GM18870 (cell line): ENCODE data around the gene MSI2.

Source experiments
- ATAC-seq: cut with Tn5 transposase; IDR thresholded peaks from one replicate; pipeline ENCODE4 v1.9.1; 2021; ENCODE audit warnings: moderate library complexity; ENCODE audit not compliant: unreplicated experiment

MSI2 gene

DNA sequence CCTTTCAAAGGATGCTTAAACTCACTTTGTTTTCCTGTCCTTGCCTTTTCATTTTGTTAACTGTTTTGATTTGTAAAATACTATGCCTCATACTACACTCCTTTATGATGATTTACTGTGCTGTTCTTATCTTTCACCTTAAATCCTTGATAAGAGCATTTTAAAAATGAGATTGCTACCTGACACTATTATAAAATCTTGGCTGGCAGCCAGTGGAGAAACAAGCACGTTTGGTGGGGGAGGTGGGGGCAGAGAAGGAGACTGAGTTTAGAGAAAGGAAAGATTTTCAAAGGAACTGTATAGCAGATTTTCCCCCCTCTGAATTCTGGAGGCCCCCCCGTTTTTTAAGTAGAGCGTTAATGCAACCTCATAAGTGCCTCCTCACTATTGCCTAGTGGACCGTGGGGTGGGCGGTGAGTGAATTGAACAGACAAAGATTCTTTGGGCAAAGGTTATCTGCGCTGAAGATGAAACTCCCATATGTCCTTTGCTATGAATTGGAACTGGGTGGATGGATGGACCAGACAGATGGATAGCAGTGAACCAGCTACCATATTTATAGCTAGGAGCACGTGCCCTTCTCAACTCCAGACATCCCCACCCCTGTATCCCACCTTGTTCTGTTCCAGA, 288.6 kb downstream of the MSI2 start:
- ATAC-seq = no peak

- no peak for ATAC-seq
Measured at GRCh38 chr17:57545731-57546342, 289.5 kb downstream of the MSI2 start.

GRCh38 chr17:57548421-57549410, 292.4 kb downstream of the MSI2 start:
- ATAC-seq = no peak

- ATAC-seq = no peak
Measured at GRCh38 chr17:57549468-57549867, 293.1 kb downstream of the MSI2 start.

DNA sequence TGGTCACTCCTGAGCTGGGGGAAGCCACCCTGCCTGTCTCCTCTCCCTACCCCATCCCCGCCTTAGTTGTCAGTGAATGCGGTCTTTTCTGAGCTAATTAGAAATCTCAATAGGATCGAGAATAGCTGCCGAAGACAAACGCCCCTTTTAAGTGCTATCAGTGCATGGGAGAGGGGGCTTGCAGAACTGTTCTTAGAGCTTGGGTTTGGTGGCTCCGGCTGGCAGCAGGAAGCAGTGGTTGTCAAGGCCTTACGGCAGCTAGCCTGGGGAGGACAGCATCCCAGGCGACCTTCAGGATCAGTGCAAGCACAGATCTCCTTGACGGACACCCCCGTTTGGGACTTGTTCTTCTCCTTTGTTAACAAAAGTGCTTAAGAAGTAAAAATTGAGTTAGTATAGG, 293.7 kb downstream of the MSI2 start:
- no peak for ATAC-seq

DNA sequence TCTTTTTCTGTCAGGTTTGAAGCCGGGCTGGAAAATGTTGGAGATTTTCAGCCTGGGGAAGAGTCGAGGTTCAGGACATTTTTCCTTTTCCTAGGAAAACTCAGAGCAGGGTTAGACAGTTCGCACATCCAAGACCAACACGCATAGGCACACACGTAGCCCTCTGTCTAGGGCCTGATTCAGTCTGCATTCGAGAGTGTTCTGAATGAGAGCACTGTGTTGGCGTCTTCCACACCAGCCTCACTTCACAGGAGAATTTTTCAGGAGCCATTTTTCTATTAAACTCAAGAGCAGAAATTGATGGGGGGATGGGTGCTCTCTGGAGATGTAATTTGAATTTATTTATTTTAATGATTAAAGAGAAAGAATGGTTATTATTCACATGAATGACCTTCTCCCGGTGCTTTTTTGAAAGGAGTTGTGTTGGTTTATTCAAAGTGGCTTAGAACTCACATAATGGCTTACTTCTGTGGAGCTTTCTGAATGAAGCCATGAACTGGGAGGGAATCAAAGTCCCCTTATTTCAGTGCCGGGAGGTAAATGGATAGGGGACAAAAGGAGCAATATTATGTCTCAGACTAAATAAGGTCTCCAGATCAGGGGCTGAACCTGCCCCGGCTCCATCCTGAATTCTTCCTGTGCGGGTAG, 294.5 kb downstream of the MSI2 start:
- no peak for ATAC-seq

GRCh38 chr17:57551321-57552079, 295.2 kb downstream of the MSI2 start:
- ATAC-seq = no peak

GRCh38 chr17:57552114-57552624, 295.8 kb downstream of the MSI2 start:
- ATAC-seq = no peak

- no peak for ATAC-seq
Measured at GRCh38 chr17:57553526-57553925, 297.2 kb downstream of the MSI2 start.

DNA sequence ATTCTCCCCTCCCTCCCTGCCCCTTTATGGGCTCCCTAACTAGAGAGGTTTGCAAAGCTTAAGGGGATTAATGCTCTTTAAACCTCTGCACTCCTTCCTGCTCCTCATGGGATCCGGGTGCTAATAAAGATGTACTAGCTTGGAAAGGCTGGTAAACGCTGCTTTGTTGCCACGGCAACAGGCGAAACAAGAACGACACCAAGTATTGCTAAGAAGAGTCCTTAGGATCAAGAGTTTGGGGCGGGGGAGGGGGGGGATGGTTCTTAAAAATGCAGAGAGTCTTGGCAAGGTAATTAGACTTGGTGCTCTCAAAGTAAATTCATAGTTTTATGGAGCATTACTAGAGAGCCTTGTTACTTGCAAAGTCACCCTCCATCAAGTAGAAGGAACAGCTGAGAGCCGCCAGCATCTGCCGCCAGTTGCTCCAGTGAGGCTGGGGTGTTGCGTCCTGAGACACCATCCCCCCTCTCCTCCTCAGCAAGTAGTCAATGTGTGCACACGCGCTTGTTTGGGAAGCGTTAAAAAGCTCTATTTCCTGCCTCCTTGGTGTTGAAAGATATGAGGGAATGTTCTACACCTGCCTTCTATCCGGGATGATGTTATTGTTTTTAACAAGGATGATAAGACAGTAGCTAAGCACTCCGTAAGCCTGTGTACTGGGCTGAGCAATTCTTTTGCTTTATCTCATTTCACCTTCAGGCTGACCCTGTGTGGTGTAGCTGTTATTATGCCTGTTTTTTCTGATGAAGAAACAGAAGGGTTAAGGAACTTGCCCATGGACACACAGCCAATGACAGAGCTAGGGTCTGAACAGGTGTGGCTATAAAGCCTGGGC, 297.9 kb downstream of the MSI2 start:
- ATAC-seq = no peak

DNA sequence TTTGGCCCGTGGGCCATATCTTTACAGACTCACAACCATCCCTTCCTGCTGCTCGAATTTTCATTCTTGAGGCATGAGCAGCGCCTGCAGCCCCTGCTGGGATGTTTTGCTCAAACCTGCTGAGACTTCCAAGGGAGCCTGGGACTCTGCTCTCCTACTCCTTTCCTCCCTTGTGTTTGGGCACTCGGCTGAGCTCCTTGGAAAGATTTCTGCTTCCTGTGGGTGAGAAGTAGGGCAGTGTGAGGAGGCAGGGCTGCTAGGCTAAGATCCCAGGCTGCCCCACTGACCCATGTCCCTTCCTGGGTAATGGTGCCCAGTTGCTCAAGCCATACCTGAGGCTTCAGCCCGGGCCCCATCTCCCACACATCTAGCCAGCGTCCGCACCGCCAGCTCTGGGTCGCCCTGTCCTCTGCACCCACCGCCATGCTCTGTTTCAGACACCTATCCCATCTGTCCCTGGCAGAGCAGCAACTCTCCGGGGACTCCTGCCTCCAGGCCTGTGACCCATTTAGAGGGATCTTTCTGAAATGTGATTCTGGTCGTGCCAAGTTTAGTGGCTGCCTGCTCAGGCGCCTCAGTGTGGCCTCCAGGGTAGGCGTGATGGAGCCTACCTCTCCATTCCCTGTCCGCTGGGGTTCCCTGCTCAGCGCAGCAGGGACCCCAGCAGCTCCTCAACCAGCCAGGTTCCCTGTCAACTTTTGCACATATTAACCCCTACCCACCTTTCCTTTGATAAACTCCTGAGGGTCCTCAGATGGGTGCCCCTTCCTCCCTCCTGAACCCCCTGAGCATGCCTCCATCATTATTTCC, 298.7 kb downstream of the MSI2 start:
- no peak for ATAC-seq

DNA sequence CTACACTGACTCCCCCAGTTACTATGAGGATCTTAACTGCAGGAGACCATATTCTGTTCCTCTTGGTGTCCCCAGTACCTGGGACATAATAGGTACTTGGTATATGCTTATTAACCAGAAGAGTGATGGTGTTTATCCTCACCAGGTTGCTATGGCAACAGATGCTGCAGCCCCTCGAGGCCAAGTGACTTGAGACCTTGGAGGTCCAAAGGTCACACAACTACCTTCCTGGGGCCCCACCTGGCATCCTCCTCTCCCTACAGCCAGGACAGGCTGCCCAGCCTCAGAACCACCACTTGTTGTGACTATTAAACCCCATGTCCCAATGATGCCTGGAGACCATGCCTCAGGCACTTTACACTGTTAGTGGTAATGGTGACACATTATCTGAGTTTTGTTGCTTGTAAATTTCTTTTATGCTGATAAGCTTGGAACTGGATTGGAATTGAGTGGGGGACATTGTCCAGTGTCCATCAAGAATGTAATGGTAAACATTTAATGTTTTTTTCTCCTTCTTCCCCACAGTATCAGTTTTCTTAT, 299.4 kb downstream of the MSI2 start:
- ATAC-seq = no peak

DNA sequence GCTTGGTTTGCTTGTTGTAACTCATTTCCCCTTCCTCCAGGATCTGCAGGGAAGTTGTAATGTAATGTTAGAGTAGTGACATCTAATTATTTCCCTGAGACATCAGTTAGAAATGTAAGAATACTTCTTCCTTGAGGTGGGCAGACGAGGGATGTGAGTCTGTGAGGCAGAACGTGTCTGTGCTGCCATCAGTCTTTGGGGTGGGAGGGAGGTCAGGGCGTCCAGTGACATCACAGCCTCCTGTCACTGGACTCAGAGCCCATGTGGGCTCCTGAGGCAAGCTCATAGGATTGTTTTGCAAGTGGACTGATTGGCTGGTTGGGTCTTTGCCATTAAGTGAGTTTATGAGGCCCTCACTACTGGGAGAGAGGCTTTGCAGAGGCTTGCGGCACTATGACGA, 300.0 kb downstream of the MSI2 start:
- no peak for ATAC-seq

DNA sequence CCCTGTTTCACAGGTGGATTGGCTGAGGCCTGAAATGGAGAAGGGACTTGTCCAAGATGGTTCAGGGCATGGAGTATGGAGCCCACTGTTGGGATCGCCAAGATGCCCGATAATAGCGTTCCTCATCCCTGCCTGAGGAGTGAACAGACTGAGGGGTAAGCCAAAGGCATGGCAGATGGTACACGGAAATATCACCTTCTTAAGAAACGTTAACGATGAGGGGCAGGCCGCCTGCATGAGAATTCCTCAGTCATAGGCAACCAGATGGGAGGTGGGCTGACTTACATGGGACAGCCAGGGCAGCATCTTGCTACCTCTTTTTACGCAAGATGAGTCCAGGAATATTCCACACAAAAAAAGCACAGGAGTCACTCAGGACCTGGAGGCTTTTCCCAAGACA, 300.7 kb downstream of the MSI2 start:
- no peak for ATAC-seq

DNA sequence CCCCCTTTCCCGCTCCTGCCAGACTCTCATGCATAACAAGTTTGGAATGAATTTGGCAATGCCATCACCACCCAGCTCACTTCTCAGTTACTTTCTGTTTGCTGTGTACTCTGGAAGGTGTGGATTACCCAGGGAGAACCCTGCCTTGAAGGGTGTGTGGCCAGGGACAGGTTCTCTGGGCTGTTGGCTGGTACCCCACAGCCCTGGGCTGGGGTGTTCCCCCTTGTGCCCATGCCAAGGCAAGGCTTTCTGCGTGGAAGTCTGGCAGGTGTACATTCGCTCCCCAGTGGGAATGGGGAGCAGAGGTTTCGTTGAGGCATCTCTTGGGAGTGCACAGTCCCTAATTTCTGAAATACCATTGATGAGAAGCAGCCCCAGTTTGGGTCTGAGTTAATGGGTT, 301.1 kb downstream of the MSI2 start:
- ATAC-seq = no peak

DNA sequence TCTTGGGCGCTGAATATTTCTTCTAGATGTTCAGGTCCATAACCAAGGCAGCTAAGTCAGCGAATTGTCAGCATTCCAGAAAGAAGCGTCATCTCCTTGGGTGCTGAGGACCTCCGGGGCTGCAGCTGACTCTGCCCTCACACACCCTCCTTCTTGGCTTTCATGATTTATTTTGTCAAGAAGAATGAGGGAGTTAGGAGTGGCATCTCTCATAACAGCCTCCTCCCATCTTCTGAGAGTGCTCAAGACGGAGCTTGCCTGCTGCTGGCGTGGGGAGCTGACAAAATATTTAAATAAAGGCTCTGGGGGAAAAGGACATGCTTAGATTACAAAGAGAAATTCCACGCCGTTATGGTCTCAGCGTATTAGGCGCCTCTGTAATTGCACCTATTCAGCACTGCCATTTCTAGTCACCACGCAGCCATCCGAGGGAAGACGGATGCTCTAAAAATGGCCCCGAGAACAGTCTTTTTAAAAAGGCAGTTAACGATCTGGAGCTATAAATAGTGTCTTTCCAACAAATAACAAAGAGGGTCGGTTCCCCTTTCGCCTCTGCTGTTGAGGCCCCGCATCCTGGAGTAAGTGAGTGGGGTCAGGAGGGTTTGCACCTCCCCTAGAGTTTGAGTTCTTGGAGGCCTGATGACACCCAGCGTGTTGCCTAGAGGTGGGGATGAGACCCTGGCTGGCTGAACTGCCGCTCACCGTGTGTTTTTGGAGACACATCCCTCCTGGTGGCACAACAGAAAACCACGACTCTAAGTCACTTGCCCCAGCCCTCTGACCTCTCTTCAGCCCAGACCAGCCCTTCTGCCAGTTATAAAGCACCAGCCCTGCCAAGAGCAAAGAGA, 301.7 kb downstream of the MSI2 start:
- ATAC-seq = no peak

DNA sequence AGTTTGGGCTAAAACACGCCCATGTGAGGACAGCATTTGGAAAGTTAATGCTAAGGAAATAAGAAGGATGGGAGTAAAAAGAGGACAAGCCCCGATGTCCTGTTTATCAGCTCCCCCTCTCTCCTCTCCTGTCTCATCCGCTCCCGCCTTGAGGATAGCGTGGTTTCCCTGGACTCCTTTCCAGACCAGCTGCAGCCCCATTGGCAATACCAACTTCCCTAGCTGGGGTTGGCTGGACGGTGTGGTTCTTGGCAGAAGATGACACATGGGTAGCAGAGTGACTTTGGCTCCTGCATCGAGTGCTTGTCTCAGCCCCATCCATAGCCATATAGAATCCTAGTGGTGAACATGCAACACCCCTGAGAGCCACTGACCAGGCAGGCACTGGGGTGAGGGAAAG, 302.9 kb downstream of the MSI2 start:
- ATAC-seq = no peak
